Forelimb muscle (tissue), 1 donor: ENCODE data around the gene FBXO11. TPM values are rescaled to one million over a fixed set of nuclear protein-coding genes. Genes with fewer than 3 reads are reported as not detected.

Experiments used
- DNase-seq: peaks from one replicate; pipeline ENCODE4 v3.0.0-alpha.2; 2013; ENCODE audit warnings: low read depth
- polyA plus RNA-seq: library from polyadenylated mRNA; unstranded; fragments of 120-200 nt; gene quantifications from one replicate; pipeline ENCODE4 v1.2.1, GENCODE V29; 2013; ENCODE audit not compliant: insufficient read length

Gene FBXO11
- polyA plus RNA-seq, 1 donor, result 47.7 TPM

GRCh38 chr2:47850198-47850597 is 56.1 kb downstream of the FBXO11 start:
- DNase-seq, result no peak

GRCh38 chr2:47849368-47849767 is 56.9 kb downstream of the FBXO11 start:
- no peak for DNase-seq

GRCh38 chr2:47844162-47844561 is 62.1 kb downstream of the FBXO11 start:
- no peak for DNase-seq

GRCh38 chr2:47843407-47843806 is 62.9 kb downstream of the FBXO11 start:
- no peak for DNase-seq

GRCh38 chr2:47842846-47843245 is 63.5 kb downstream of the FBXO11 start:
- no peak for DNase-seq

GRCh38 chr2:47838686-47839085 is 67.6 kb downstream of the FBXO11 start:
- no peak for DNase-seq

GRCh38 chr2:47838249-47838648 is 68.0 kb downstream of the FBXO11 start:
- no peak for DNase-seq

GRCh38 chr2:47833516-47833968 is 72.8 kb downstream of the FBXO11 start:
- DNase-seq, result no peak

- DNase-seq, result no peak
Measured at GRCh38 chr2:47822518-47822917, 83.8 kb downstream of the FBXO11 start.

GRCh38 chr2:47819834-47820233 is 86.5 kb downstream of the FBXO11 start:
- DNase-seq, result no peak

GRCh38 chr2:47818777-47819176 is 87.5 kb downstream of the FBXO11 start:
- no peak for DNase-seq

- DNase-seq, result no peak
Measured at GRCh38 chr2:47815764-47816163, 90.5 kb downstream of the FBXO11 start.

- DNase-seq, result no peak
Measured at GRCh38 chr2:47811668-47812067, 94.6 kb downstream of the FBXO11 start.

- no peak for DNase-seq
Measured at GRCh38 chr2:47810850-47811249, 95.4 kb downstream of the FBXO11 start.

GRCh38 chr2:47809903-47810302 is 96.4 kb downstream of the FBXO11 start:
- DNase-seq, result no peak

GRCh38 chr2:47808614-47809013 is 97.7 kb downstream of the FBXO11 start:
- no peak for DNase-seq

- no peak for DNase-seq
Measured at GRCh38 chr2:47805850-47806249, 100.4 kb downstream of the FBXO11 start.

- DNase-seq, result no peak
Measured at GRCh38 chr2:47803770-47804169, 102.5 kb downstream of the FBXO11 start.

GRCh38 chr2:47803363-47803762 is 102.9 kb downstream of the FBXO11 start:
- DNase-seq, result no peak

GRCh38 chr2:47801118-47801517 is 105.2 kb downstream of the FBXO11 start:
- DNase-seq, result no peak

- DNase-seq, result no peak
Measured at GRCh38 chr2:47799031-47799609, 107.2 kb downstream of the FBXO11 start.

- DNase-seq, result no peak
Measured at GRCh38 chr2:47798631-47799030, 107.7 kb downstream of the FBXO11 start.

GRCh38 chr2:47796090-47796697 is 110.1 kb downstream of the FBXO11 start:
- DNase-seq, result no peak

- DNase-seq, result no peak
Measured at GRCh38 chr2:47785986-47786385, 120.3 kb downstream of the FBXO11 start.
